Mononuclear cell (primary cell): ENCODE data around the gene ADAM10. TPM values are rescaled to one million over a fixed set of nuclear protein-coding genes. Genes with fewer than 3 reads are reported as not detected.

Source experiments
- H3K27me3 ChIP-seq: 2 replicates; pipeline ENCODE4 v1.6.0; 2011; ENCODE audit warnings: low read length, control low read depth; ENCODE audit not compliant: insufficient read depth
- H3K4me1 ChIP-seq: 2 replicates; pipeline ENCODE4 v1.5.1; 2011; ENCODE audit warnings: mild to moderate bottlenecking, low read length, control low read depth; ENCODE audit not compliant: insufficient read depth
- H3K4me3 ChIP-seq: 2 replicates; pipeline ENCODE4 v1.5.1; 2011; ENCODE audit warnings: mild to moderate bottlenecking, low read length, moderate library complexity
- H3K9me3 ChIP-seq: 2 replicates; pipeline ENCODE4 v1.5.1; 2011; ENCODE audit warnings: low read depth, mild to moderate bottlenecking, control low read depth, low read length
- total RNA-seq: library from RNA; depleted of rRNA; stranded (reverse); fragments of >200 nt; gene quantifications from one replicate; pipeline ENCODE4 v1.2.3, GENCODE V29; 2012

ADAM10 gene
- total RNA-seq, 1 donor, result 97.6 TPM

GRCh38 chr15:58584789-58585461 lies 164.6 kb downstream of the ADAM10 start:
- Histone ChIP-seq H3K27me3 (no peaks in the 10 kb centered on the region), H3K4me3 (no peak overlapping the region), H3K9me3 (no peaks in the 10 kb centered on the region), H3K4me1 (peaks cover 7% of the 10 kb centered on the region)

- Histone ChIP-seq H3K4me1 (peaks cover 7% of the 10 kb centered on the region), H3K4me3 (no peak overlapping the region), H3K27me3 (no peaks in the 10 kb centered on the region), H3K9me3 (no peaks in the 10 kb centered on the region)
Measured at GRCh38 chr15:58583171-58583908, 166.2 kb downstream of the ADAM10 start.

- peaks cover 7% of the 10 kb centered on the region for H3K4me1 ChIP-seq
- no peaks in the 10 kb centered on the region for H3K9me3 ChIP-seq
- no peaks in the 10 kb centered on the region for H3K27me3 ChIP-seq
- H3K4me3 ChIP-seq, result no peak overlapping the region
Measured at GRCh38 chr15:58582160-58582559, 167.3 kb downstream of the ADAM10 start.

GRCh38 chr15:58576657-58577056 lies 172.8 kb downstream of the ADAM10 start:
- no peak overlapping the region for H3K4me3 ChIP-seq
- no peaks in the 10 kb centered on the region for H3K27me3 ChIP-seq
- H3K4me1 ChIP-seq, result no peaks in the 10 kb centered on the region
- no peaks in the 10 kb centered on the region for H3K9me3 ChIP-seq

GRCh38 chr15:58575045-58575786 lies 174.3 kb downstream of the ADAM10 start:
- H3K4me1 ChIP-seq, result no peaks in the 10 kb centered on the region
- H3K4me3 ChIP-seq, result no peak overlapping the region
- H3K27me3 ChIP-seq, result no peaks in the 10 kb centered on the region
- H3K9me3 ChIP-seq, result no peaks in the 10 kb centered on the region

- Histone ChIP-seq H3K9me3 (no peaks in the 10 kb centered on the region), H3K4me3 (no peak overlapping the region), H3K27me3 (no peaks in the 10 kb centered on the region), H3K4me1 (no peaks in the 10 kb centered on the region)
Measured at GRCh38 chr15:58574631-58575030, 174.9 kb downstream of the ADAM10 start.

- no peaks in the 10 kb centered on the region for H3K9me3 ChIP-seq
- H3K4me3 ChIP-seq, result no peak overlapping the region
- peaks cover 2% of the 10 kb centered on the region for H3K4me1 ChIP-seq
- H3K27me3 ChIP-seq, result no peaks in the 10 kb centered on the region
Measured at GRCh38 chr15:58573270-58573669, 176.2 kb downstream of the ADAM10 start.

- H3K4me1 ChIP-seq, result peaks cover 5% of the 10 kb centered on the region
- H3K4me3 ChIP-seq, result no peak overlapping the region
- H3K27me3 ChIP-seq, result no peaks in the 10 kb centered on the region
- no peaks in the 10 kb centered on the region for H3K9me3 ChIP-seq
Measured at GRCh38 chr15:58572521-58572920, 177.0 kb downstream of the ADAM10 start.

- H3K4me3 ChIP-seq, result no peak overlapping the region
- peaks cover 5% of the 10 kb centered on the region for H3K4me1 ChIP-seq
- no peaks in the 10 kb centered on the region for H3K27me3 ChIP-seq
- H3K9me3 ChIP-seq, result no peaks in the 10 kb centered on the region
Measured at GRCh38 chr15:58571491-58571890, 178.0 kb downstream of the ADAM10 start.

GRCh38 chr15:58569455-58569854 lies 180.1 kb downstream of the ADAM10 start:
- Histone ChIP-seq H3K9me3 (no peaks in the 10 kb centered on the region), H3K4me3 (no peak overlapping the region), H3K4me1 (peaks cover 5% of the 10 kb centered on the region)

GRCh38 chr15:58568157-58568571 lies 181.3 kb downstream of the ADAM10 start:
- Histone ChIP-seq H3K27me3 (no peaks in the 10 kb centered on the region), H3K4me1 (peaks cover 5% of the 10 kb centered on the region), H3K4me3 (no peak overlapping the region), H3K9me3 (no peaks in the 10 kb centered on the region)

More at GRCh38 chr15:58569455-58569854, 180.1 kb downstream of the ADAM10 start:
- H3K27me3 ChIP-seq, result no peaks in the 10 kb centered on the region

- no peaks in the 10 kb centered on the region for H3K9me3 ChIP-seq
- H3K27me3 ChIP-seq, result no peaks in the 10 kb centered on the region
- peaks cover 5% of the 10 kb centered on the region for H3K4me1 ChIP-seq
- no peak overlapping the region for H3K4me3 ChIP-seq
Measured at GRCh38 chr15:58566029-58566428, 183.5 kb downstream of the ADAM10 start.

- Histone ChIP-seq H3K27me3 (no peaks in the 10 kb centered on the region), H3K9me3 (no peaks in the 10 kb centered on the region), H3K4me3 (no peak overlapping the region), H3K4me1 (peaks cover 5% of the 10 kb centered on the region)
Measured at GRCh38 chr15:58565619-58566018, 183.9 kb downstream of the ADAM10 start.

GRCh38 chr15:58564981-58565380 lies 184.5 kb downstream of the ADAM10 start:
- Histone ChIP-seq H3K4me3 (no peak overlapping the region), H3K4me1 (peaks cover 5% of the 10 kb centered on the region), H3K9me3 (no peaks in the 10 kb centered on the region), H3K27me3 (no peaks in the 10 kb centered on the region)

GRCh38 chr15:58562135-58562534 lies 187.4 kb downstream of the ADAM10 start:
- H3K9me3 ChIP-seq, result no peaks in the 10 kb centered on the region
- no peaks in the 10 kb centered on the region for H3K27me3 ChIP-seq
- H3K4me1 ChIP-seq, result no peaks in the 10 kb centered on the region
- H3K4me3 ChIP-seq, result no peak overlapping the region
